Measurements from ENCODE around the gene MEX3C.

MEX3C gene

GRCh38 chr18:51211552-51211951 is 14.1 kb upstream of the MEX3C start:
- H3K4me1 ChIP-seq (ENCODE audit: control insufficient read depth, insufficient read depth, low read length) = peaks cover 10% of the 10 kb centered on the region
- H3K9me3 ChIP-seq (ENCODE audit: control insufficient read depth, insufficient read depth, low read depth, low read length) = no peaks in the 10 kb centered on the region
- H3K27me3 ChIP-seq (ENCODE audit: control insufficient read depth, insufficient read depth, low read length) = no peaks in the 10 kb centered on the region
- no peak overlapping the region for H3K27ac ChIP-seq (ENCODE audit: low read depth, low read length)
- no peak overlapping the region for H3K4me3 ChIP-seq (ENCODE audit: low read depth, low read length)
- no peak overlapping the region for H3K9ac ChIP-seq (ENCODE audit: low read length)
- no peaks in the 10 kb centered on the region for H3K36me3 ChIP-seq (ENCODE audit: control insufficient read depth, insufficient read depth, low read length)

GRCh38 chr18:51196811-51197660 is 445 bp downstream of the MEX3C start:
- Histone ChIP-seq H3K4me3 (ENCODE audit: low read depth, low read length) (peak overlapping the region; percentile 96), H3K36me3 (ENCODE audit: control insufficient read depth, insufficient read depth, low read length) (peaks cover 13% of the 10 kb centered on the region), H3K4me1 (ENCODE audit: control insufficient read depth, insufficient read depth, low read length) (peaks cover 29% of the 10 kb centered on the region), H3K9me3 (ENCODE audit: control insufficient read depth, insufficient read depth, low read depth, low read length) (no peaks in the 10 kb centered on the region), H3K27me3 (ENCODE audit: control insufficient read depth, insufficient read depth, low read length) (no peaks in the 10 kb centered on the region), H3K9ac (ENCODE audit: low read length) (peak overlapping the region; percentile 99), H3K27ac (ENCODE audit: low read depth, low read length) (peak overlapping the region; percentile 90)

DNA sequence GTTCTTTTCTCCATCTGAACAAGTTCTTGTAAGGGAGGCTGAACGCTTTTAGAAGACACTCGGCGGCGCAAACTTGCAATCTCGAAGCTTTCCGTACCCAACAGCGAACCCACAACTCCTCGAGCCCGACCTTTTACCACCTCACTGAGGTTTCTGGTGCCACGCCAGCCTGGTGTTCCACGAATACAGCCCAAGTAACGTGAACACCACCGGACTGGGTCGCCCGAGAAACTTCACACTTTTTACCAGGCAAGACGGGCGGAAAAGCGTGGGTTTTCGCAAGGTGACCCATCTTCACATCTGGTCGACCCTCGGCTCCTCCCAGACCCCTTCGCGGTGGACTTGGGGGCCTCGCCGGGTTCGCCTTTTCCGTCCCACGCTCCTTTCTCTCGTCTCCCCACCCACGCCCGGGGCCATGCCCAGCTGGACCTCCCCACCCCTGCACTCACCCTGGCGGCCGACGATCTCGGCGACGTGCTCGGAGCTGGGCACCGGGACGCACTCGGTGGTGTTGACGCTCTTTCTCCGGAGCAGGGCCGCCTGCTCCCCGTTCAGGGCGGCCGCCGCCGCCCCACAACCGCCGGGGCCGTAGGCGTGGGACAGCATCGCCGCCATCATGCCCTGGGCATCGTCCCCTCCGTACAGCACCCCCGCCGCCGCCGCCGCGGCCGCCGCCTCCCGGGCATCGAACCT is 1.2 kb downstream of the MEX3C start:
- peak overlapping the region; percentile 99 for H3K9ac ChIP-seq (ENCODE audit: low read length)
- no peaks in the 10 kb centered on the region for H3K9me3 ChIP-seq (ENCODE audit: control insufficient read depth, insufficient read depth, low read depth, low read length)
- peaks cover 18% of the 10 kb centered on the region for H3K36me3 ChIP-seq (ENCODE audit: control insufficient read depth, insufficient read depth, low read length)
- peak overlapping the region; percentile 96 for H3K4me3 ChIP-seq (ENCODE audit: low read depth, low read length)
- peak overlapping the region; percentile 90 for H3K27ac ChIP-seq (ENCODE audit: low read depth, low read length)
- H3K4me1 ChIP-seq (ENCODE audit: control insufficient read depth, insufficient read depth, low read length) = peaks cover 34% of the 10 kb centered on the region
- no peaks in the 10 kb centered on the region for H3K27me3 ChIP-seq (ENCODE audit: control insufficient read depth, insufficient read depth, low read length)

GRCh38 chr18:51195451-51196117 is 1.9 kb downstream of the MEX3C start:
- peak overlapping the region; percentile 99 for H3K9ac ChIP-seq (ENCODE audit: low read length)
- peaks cover 21% of the 10 kb centered on the region for H3K36me3 ChIP-seq (ENCODE audit: control insufficient read depth, insufficient read depth, low read length)
- no peaks in the 10 kb centered on the region for H3K9me3 ChIP-seq (ENCODE audit: control insufficient read depth, insufficient read depth, low read depth, low read length)
- peak overlapping the region; percentile 96 for H3K4me3 ChIP-seq (ENCODE audit: low read depth, low read length)
- no peaks in the 10 kb centered on the region for H3K27me3 ChIP-seq (ENCODE audit: control insufficient read depth, insufficient read depth, low read length)
- H3K4me1 ChIP-seq (ENCODE audit: control insufficient read depth, insufficient read depth, low read length) = peaks cover 34% of the 10 kb centered on the region
- peak overlapping the region; percentile 90; the same call in 1 of the 2 replicates for H3K27ac ChIP-seq (ENCODE audit: low read depth, low read length)

DNA sequence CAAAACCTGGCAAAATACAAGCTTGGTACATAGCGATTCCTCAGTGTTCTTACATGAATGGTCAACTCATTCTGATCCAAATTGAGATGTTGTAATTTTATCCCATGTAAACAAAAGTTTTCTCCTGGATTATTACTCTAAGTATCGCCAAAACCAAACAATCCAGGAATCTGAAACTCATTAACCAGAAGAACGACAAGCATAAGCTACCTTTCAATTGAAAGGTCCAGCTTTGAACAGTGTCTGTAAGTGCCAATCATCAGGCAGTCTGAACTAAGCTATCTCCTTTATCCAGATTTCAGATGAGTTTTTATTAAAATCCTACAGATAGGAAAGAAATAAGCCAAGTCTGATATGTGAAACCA is 2.4 kb downstream of the MEX3C start:
- Histone ChIP-seq H3K27ac (ENCODE audit: low read depth, low read length) (0 out of 2 replicates have a peak overlapping the region, but pooled peaks have one; percentile 11), H3K27me3 (ENCODE audit: control insufficient read depth, insufficient read depth, low read length) (no peaks in the 10 kb centered on the region), H3K36me3 (ENCODE audit: control insufficient read depth, insufficient read depth, low read length) (peaks cover 24% of the 10 kb centered on the region), H3K9ac (ENCODE audit: low read length) (peak overlapping the region; percentile 99), H3K9me3 (ENCODE audit: control insufficient read depth, insufficient read depth, low read depth, low read length) (no peaks in the 10 kb centered on the region), H3K4me1 (ENCODE audit: control insufficient read depth, insufficient read depth, low read length) (peaks cover 38% of the 10 kb centered on the region), H3K4me3 (ENCODE audit: low read depth, low read length) (peak overlapping the region; percentile 96)

DNA sequence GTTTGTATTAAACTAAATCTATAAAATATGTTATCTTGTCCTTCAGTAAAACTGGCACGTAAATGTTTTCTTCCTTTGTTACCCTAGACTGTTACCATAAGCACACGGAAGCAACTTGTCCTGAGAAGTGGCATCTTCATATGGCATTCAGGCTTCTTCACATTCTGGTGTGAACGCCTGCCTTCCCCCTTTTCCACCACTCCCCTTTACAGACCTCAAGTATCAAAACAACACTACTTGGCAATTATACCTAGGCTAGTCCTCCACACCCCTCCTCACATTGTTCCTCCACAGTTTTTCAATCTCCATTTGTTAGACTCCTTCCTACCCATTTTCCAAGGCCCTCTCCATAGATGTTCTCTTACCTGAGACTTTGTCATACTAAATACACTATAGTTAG is 2.9 kb downstream of the MEX3C start:
- peaks cover 40% of the 10 kb centered on the region for H3K4me1 ChIP-seq (ENCODE audit: control insufficient read depth, insufficient read depth, low read length)
- no peak overlapping the region for H3K27ac ChIP-seq (ENCODE audit: low read depth, low read length)
- H3K4me3 ChIP-seq (ENCODE audit: low read depth, low read length) = peak overlapping the region; percentile 96

GRCh38 chr18:51193621-51194287 is 3.7 kb downstream of the MEX3C start:
- Histone ChIP-seq H3K9me3 (ENCODE audit: control insufficient read depth, insufficient read depth, low read depth, low read length) (no peaks in the 10 kb centered on the region), H3K4me1 (ENCODE audit: control insufficient read depth, insufficient read depth, low read length) (peaks cover 43% of the 10 kb centered on the region), H3K27me3 (ENCODE audit: control insufficient read depth, insufficient read depth, low read length) (no peaks in the 10 kb centered on the region), H3K36me3 (ENCODE audit: control insufficient read depth, insufficient read depth, low read length) (peaks cover 26% of the 10 kb centered on the region), H3K27ac (ENCODE audit: low read depth, low read length) (no peak overlapping the region), H3K9ac (ENCODE audit: low read length) (no peak overlapping the region), H3K4me3 (ENCODE audit: low read depth, low read length) (peak overlapping the region; percentile 96)

More for the DNA sequence above, 2.9 kb downstream of the MEX3C start:
- Histone ChIP-seq H3K9me3 (ENCODE audit: control insufficient read depth, insufficient read depth, low read depth, low read length) (no peaks in the 10 kb centered on the region), H3K36me3 (ENCODE audit: control insufficient read depth, insufficient read depth, low read length) (peaks cover 24% of the 10 kb centered on the region), H3K27me3 (ENCODE audit: control insufficient read depth, insufficient read depth, low read length) (no peaks in the 10 kb centered on the region), H3K9ac (ENCODE audit: low read length) (peak overlapping the region; percentile 99)

GRCh38 chr18:51192696-51193095 is 4.8 kb downstream of the MEX3C start:
- no peak overlapping the region for H3K9ac ChIP-seq (ENCODE audit: low read length)
- peaks cover 33% of the 10 kb centered on the region for H3K36me3 ChIP-seq (ENCODE audit: control insufficient read depth, insufficient read depth, low read length)
- H3K9me3 ChIP-seq (ENCODE audit: control insufficient read depth, insufficient read depth, low read depth, low read length) = no peaks in the 10 kb centered on the region
- no peaks in the 10 kb centered on the region for H3K27me3 ChIP-seq (ENCODE audit: control insufficient read depth, insufficient read depth, low read length)
- H3K4me3 ChIP-seq (ENCODE audit: low read depth, low read length) = peak overlapping the region; percentile 3; the same call in 1 of the 2 replicates
- H3K4me1 ChIP-seq (ENCODE audit: control insufficient read depth, insufficient read depth, low read length) = peaks cover 50% of the 10 kb centered on the region
- no peak overlapping the region for H3K27ac ChIP-seq (ENCODE audit: low read depth, low read length)

DNA sequence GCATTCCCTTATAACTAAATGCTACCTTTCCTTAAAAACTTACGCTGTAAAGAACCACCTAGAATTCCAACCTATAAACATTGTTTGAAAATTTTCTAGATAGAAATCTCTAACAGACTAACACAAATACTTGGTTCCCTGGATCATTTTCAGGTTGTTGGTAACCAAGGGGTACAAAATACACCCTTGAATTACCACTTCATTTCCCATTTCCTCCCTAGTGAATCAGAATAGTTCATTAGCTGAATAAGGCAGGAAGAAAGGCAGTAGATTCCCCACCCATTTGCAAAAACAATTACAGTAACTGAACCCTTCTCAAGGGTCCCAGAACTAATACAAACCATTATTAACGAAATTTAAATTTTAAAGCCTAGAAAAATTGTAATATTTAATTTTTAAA is 5.5 kb downstream of the MEX3C start:
- H3K4me3 ChIP-seq (ENCODE audit: low read depth, low read length) = no peak overlapping the region
- H3K9ac ChIP-seq (ENCODE audit: low read length) = no peak overlapping the region
- H3K36me3 ChIP-seq (ENCODE audit: control insufficient read depth, insufficient read depth, low read length) = peaks cover 33% of the 10 kb centered on the region
- H3K9me3 ChIP-seq (ENCODE audit: control insufficient read depth, insufficient read depth, low read depth, low read length) = no peaks in the 10 kb centered on the region
- no peak overlapping the region for H3K27ac ChIP-seq (ENCODE audit: low read depth, low read length)
- no peaks in the 10 kb centered on the region for H3K27me3 ChIP-seq (ENCODE audit: control insufficient read depth, insufficient read depth, low read length)
- H3K4me1 ChIP-seq (ENCODE audit: control insufficient read depth, insufficient read depth, low read length) = peaks cover 53% of the 10 kb centered on the region

- H3K4me1 ChIP-seq (ENCODE audit: control insufficient read depth, insufficient read depth, low read length) = peaks cover 53% of the 10 kb centered on the region
- H3K9ac ChIP-seq (ENCODE audit: low read length) = no peak overlapping the region
- H3K36me3 ChIP-seq (ENCODE audit: control insufficient read depth, insufficient read depth, low read length) = peaks cover 33% of the 10 kb centered on the region
- H3K4me3 ChIP-seq (ENCODE audit: low read depth, low read length) = no peak overlapping the region
- H3K27ac ChIP-seq (ENCODE audit: low read depth, low read length) = no peak overlapping the region
- no peaks in the 10 kb centered on the region for H3K9me3 ChIP-seq (ENCODE audit: control insufficient read depth, insufficient read depth, low read depth, low read length)
- H3K27me3 ChIP-seq (ENCODE audit: control insufficient read depth, insufficient read depth, low read length) = no peaks in the 10 kb centered on the region
Measured at GRCh38 chr18:51191128-51191717, 6.3 kb downstream of the MEX3C start.

All from HUES6 (cell line).